Sigmoid colon (tissue), 7 donors: ENCODE data around the gene ZNF142. TPM values are rescaled to one million over a fixed set of nuclear protein-coding genes. Genes with fewer than 3 reads are reported as not detected.

ENCODE experiments used
- DNase-seq: peaks from one replicate; pipeline ENCODE4 v3.0.0-alpha.2; 2019
- H3K27ac ChIP-seq, 4 donors: fragments of 200-600 bp; sonication (generic); one replicate each; pipeline ENCODE4 v1.5.1; 2016 to 2019; ENCODE audit warnings: mild to moderate bottlenecking in 1 of 4
- H3K27me3 ChIP-seq, 3 donors: fragments of 200-600 bp; sonication (generic); one replicate each; pipeline ENCODE4 v1.5.1; 2019; ENCODE audit warnings: mild to moderate bottlenecking in 1 of 3
- H3K36me3 ChIP-seq, 4 donors: fragments of 200-600 bp; sonication (generic); one replicate each; pipeline ENCODE4 v1.5.1; 2016 to 2019
- H3K4me1 ChIP-seq, 4 donors: fragments of 200-600 bp; sonication (generic); one replicate each; pipeline ENCODE4 v1.5.1; 2017 to 2019
- H3K4me3 ChIP-seq, 4 donors: fragments of 200-600 bp; sonication (generic); one replicate each; pipeline ENCODE4 v1.5.1; 2017 to 2019; ENCODE audit warnings: mild to moderate bottlenecking in 2 of 4, moderate library complexity in 1 of 4
- H3K9me3 ChIP-seq, 4 donors: fragments of 200-600 bp in 3 of 4; sonication (generic) in 3 of 4; one replicate each; pipeline versions ENCODE4 v1.5.1 to v1.6.1; 2013 to 2019
- EP300 ChIP-seq, 4 donors: sonication (generic); formaldehyde crosslinking; IDR thresholded peaks; one replicate each; pipeline ENCODE4 v1.6.1; 2017; ENCODE audit warnings: antibody characterized with exemption in 4 of 4
- POLR2A ChIP-seq, 2 donors: fragments of 450-650 bp; IDR thresholded peaks; one replicate each; pipeline ENCODE4 v1.6.1; 2016; ENCODE audit warnings: antibody characterized with exemption in 2 of 2, mild to moderate bottlenecking in 2 of 2, moderate library complexity in 2 of 2
- POLR2AphosphoS5 ChIP-seq, 4 donors: sonication (generic); formaldehyde crosslinking; IDR thresholded peaks; one replicate each; pipeline ENCODE4 v1.6.1; 2017; ENCODE audit warnings: antibody characterized with exemption in 4 of 4
- WGBS, 2 donors: extraction: QIAGEN DNeasy Blood & Tissue Kit; methylation state at CpG; one replicate each; pipeline ENCODE4 v1.1.7; 2013; 5-methylcytosine and 5-hydroxymethylcytosine counted together
- intact Hi-C: fragments of 100-400 bp; cut with DNase I; formaldehyde crosslinking; loops from one replicate; pipeline ENCODE4 v1.15.1; 2023
- polyA plus RNA-seq, 3 donors: library from polyadenylated mRNA; stranded (reverse); fragments of 200-250 nt; gene quantifications; one replicate each; pipeline ENCODE4 v1.2.3, GENCODE V29; 2013
- small RNA-seq, 3 donors: library from RNA; depleted of rRNA; stranded (forward); fragments of <200 nt; gene quantifications; one replicate each; pipeline ENCODE3, GENCODE V24; 2016
- total RNA-seq, 4 donors: library from RNA; depleted of rRNA; stranded (reverse); fragments of >200 nt; gene quantifications; one replicate each; pipeline ENCODE4 v1.1.0, GENCODE V29; 2016
- TF ChIP-seq, protein P1 (sequence below), 4 experiments: fragments of 450-650 bp in 3 of 4; fragments of 200-600 bp in 1 of 4; IDR thresholded peaks; one replicate each; pipeline ENCODE4 v1.5.1; 2016 to 2019; ENCODE audit warnings: antibody characterized with exemption in 4 of 4, mild to moderate bottlenecking in 3 of 4, moderate library complexity in 2 of 4
- donor health status: healthy with polysubstance abuse.
- donor health status: Bipolar disorder and iron deficiency.
- donor health status: healthy.

Gene ZNF142
- total and polyA plus RNA-seq, 7 donors, result 1.6 to 24.4 (median 14.6) TPM

- intact Hi-C loops, result loop anchor here (5.0 kb wide), 1 partner anchor 49 kb away; the partner anchor contains the start of genes CNOT9 and USP37
- no peak overlapping the region for H3K4me3 ChIP-seq
- H3K9me3 ChIP-seq, result no peaks in the 10 kb centered on the region
- 31 to 65% methylated on average over 6 of the region's 6 CpGs for WGBS, 2 donors
- peak; percentile 91 for DNase-seq
- H3K27ac ChIP-seq, result peak overlapping the region; percentile 76 to 83 (median 80)
- peaks cover 0 to under 1% (median 0%) of the 10 kb centered on the region in 4 donors for H3K36me3 ChIP-seq
- no peaks in the 10 kb centered on the region for H3K27me3 ChIP-seq
- H3K4me1 ChIP-seq, result peaks cover 0 to 18% (median 16%) of the 10 kb centered on the region in 4 donors
- TF ChIP-seq EP300 (IDR thresholded peaks at IDR 0.05) (peak; percentile 31 to 76 (median 54)), POLR2A (IDR thresholded peaks at IDR 0.05) (no peak), POLR2AphosphoS5 (IDR thresholded peaks at IDR 0.05) (peak; percentile 40 to 61 (median 54))
- TF ChIP-seq, protein P1, sequence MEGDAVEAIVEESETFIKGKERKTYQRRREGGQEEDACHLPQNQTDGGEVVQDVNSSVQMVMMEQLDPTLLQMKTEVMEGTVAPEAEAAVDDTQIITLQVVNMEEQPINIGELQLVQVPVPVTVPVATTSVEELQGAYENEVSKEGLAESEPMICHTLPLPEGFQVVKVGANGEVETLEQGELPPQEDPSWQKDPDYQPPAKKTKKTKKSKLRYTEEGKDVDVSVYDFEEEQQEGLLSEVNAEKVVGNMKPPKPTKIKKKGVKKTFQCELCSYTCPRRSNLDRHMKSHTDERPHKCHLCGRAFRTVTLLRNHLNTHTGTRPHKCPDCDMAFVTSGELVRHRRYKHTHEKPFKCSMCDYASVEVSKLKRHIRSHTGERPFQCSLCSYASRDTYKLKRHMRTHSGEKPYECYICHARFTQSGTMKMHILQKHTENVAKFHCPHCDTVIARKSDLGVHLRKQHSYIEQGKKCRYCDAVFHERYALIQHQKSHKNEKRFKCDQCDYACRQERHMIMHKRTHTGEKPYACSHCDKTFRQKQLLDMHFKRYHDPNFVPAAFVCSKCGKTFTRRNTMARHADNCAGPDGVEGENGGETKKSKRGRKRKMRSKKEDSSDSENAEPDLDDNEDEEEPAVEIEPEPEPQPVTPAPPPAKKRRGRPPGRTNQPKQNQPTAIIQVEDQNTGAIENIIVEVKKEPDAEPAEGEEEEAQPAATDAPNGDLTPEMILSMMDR (IDR thresholded peaks at IDR 0.05), result no peak
Observed at GRCh38 chr2:218615868-218616315, 43.5 kb downstream of the ZNF142 start.

- H3K9me3 ChIP-seq, result no peaks in the 10 kb centered on the region
- no peaks in the 10 kb centered on the region for H3K27me3 ChIP-seq
- DNase-seq, result peak; percentile 89
- H3K36me3 ChIP-seq, result no peaks in the 10 kb centered on the region
- WGBS, 2 donors, result 17 to 32% methylated on average over 8 of the region's 8 CpGs
- peaks cover 0 to 44% (median 16%) of the 10 kb centered on the region in 4 donors for H3K4me1 ChIP-seq
- intact Hi-C loops, result loop anchor here (5.0 kb wide), 1 partner anchor 35 kb away; no protein-coding TSS in a partner anchor
- TF ChIP-seq, protein P1 (IDR thresholded peaks at IDR 0.05), result peak in 2 of 4 experiments; percentile 12 to 19
- TF ChIP-seq POLR2A (IDR thresholded peaks at IDR 0.05) (peak; percentile 41 to 43), EP300 (IDR thresholded peaks at IDR 0.05) (no peak), POLR2AphosphoS5 (IDR thresholded peaks at IDR 0.05) (peak; percentile 62 to 89 (median 84))
- peak within 1 kb of the TSS; percentile 58 to 84 (median 79) for H3K27ac ChIP-seq
- H3K4me3 ChIP-seq, result peak within 1 kb of the TSS; percentile 35 to 47 (median 44)
Observed at GRCh38 chr2:218607436-218608115, 51.8 kb downstream of the ZNF142 start, which contains the start of gene PLCD4. Gene PLCD4, plus strand, starts transcription at chr2:218607899. Its CDS starts 7,841 bp downstream, at chr2:218615740.

GRCh38 chr2:218605432-218605831 is 54.0 kb downstream of the ZNF142 start:
- TF ChIP-seq POLR2A (IDR thresholded peaks at IDR 0.05) (no peak), EP300 (IDR thresholded peaks at IDR 0.05) (no peak), POLR2AphosphoS5 (IDR thresholded peaks at IDR 0.05) (no peak)
- TF ChIP-seq, protein P1 (IDR thresholded peaks at IDR 0.05), result no peak
- H3K9me3 ChIP-seq, result no peaks in the 10 kb centered on the region
- peak overlapping the region in 3 of 4 donors; percentile 49 to 67 (median 55) for H3K27ac ChIP-seq
- peaks cover 0 to 41% (median 16%) of the 10 kb centered on the region in 4 donors for H3K4me1 ChIP-seq
- intact Hi-C loops, result loop anchor here (5.0 kb wide), 1 partner anchor 33 kb away; no protein-coding TSS in a partner anchor
- no peak for DNase-seq
- WGBS, 2 donors, result 74 to 77% methylated on average over 2 of the region's 2 CpGs
- no peaks in the 10 kb centered on the region for H3K36me3 ChIP-seq
- no peak overlapping the region for H3K4me3 ChIP-seq
- no peaks in the 10 kb centered on the region for H3K27me3 ChIP-seq

Small RNA genes within 50 kb of the gene (small RNA-seq; reads per million reads assigned to genes)
- 0 reads per million in 3 donors for gene RNU6-136P

Other genes starting within 250 kb of the ZNF142 start
- gene VIL1, start 240.5 kb downstream of the ZNF142 start, total RNA-seq, result 1 to 10 TPM in 1 of 4 donors, under 1 TPM in 1, not detected in 2; 0.71 to 2.8 TPM
- 100 to 1,000 TPM; 111 to 172 (median 170) TPM for gene VIL1, start 240.5 kb downstream of the ZNF142 start, polyA plus RNA-seq
- gene USP37, start 91.3 kb downstream of the ZNF142 start, total RNA-seq, result 10 to 100 TPM in 2 of 4 donors, 1 to 10 TPM in 2; 6.6 to 11.4 (median 10.5) TPM
- 1 to 10 TPM; 1.8 to 6.0 (median 3.6) TPM for gene USP37, start 91.3 kb downstream of the ZNF142 start, polyA plus RNA-seq
- 10 to 100 TPM; 25.0 to 36.2 (median 28.5) TPM for gene CNOT9, start 90.8 kb downstream of the ZNF142 start, total RNA-seq
- gene CNOT9, start 90.8 kb downstream of the ZNF142 start, polyA plus RNA-seq, result 10 to 100 TPM in 1 of 3 donors, 1 to 10 TPM in 2; 9.6 to 23.8 (median 9.7) TPM
- gene PLCD4, start 51.7 kb downstream of the ZNF142 start, total RNA-seq, result 10 to 100 TPM; 10.9 to 42.4 (median 30.4) TPM
- under 1 TPM in 1 of 3 donors, not detected in 2; 0.64 TPM for gene PLCD4, start 51.7 kb downstream of the ZNF142 start, polyA plus RNA-seq
- gene BCS1L, start 60 bp upstream of the ZNF142 start, total RNA-seq, result 10 to 100 TPM; 20.7 to 42.5 (median 25.2) TPM
- gene BCS1L, start 60 bp upstream of the ZNF142 start, polyA plus RNA-seq, result 10 to 100 TPM; 13.4 to 27.8 (median 20.4) TPM
- gene RNF25, start 12.4 kb upstream of the ZNF142 start, total RNA-seq, result 10 to 100 TPM in 3 of 4 donors, 1 to 10 TPM in 1; 6.4 to 24.7 (median 21.9) TPM
- 10 to 100 TPM; 11.6 to 19.2 (median 14.3) TPM for gene RNF25, start 12.4 kb upstream of the ZNF142 start, polyA plus RNA-seq
- gene STK36, start 12.5 kb upstream of the ZNF142 start, total RNA-seq, result 10 to 100 TPM; 13.6 to 79.5 (median 27.0) TPM
- 10 to 100 TPM in 1 of 3 donors, 1 to 10 TPM in 2; 3.9 to 15.8 (median 4.2) TPM for gene STK36, start 12.5 kb upstream of the ZNF142 start, polyA plus RNA-seq
- 10 to 100 TPM; 11.4 to 16.0 (median 12.5) TPM for gene TTLL4, start 51.2 kb upstream of the ZNF142 start, total RNA-seq
- 10 to 100 TPM in 1 of 3 donors, 1 to 10 TPM in 2; 6.0 to 15.1 (median 6.0) TPM for gene TTLL4, start 51.2 kb upstream of the ZNF142 start, polyA plus RNA-seq
- 10 to 100 TPM; 21.9 to 30.1 (median 25.7) TPM for gene CYP27A1, start 122.5 kb upstream of the ZNF142 start, total RNA-seq
- 10 to 100 TPM; 13.5 to 17.4 (median 14.6) TPM for gene CYP27A1, start 122.5 kb upstream of the ZNF142 start, polyA plus RNA-seq
- gene PRKAG3, start 172.2 kb upstream of the ZNF142 start, total RNA-seq, result not detected
- gene PRKAG3, start 172.2 kb upstream of the ZNF142 start, polyA plus RNA-seq, result not detected
- 1 to 10 TPM; 2.6 to 3.9 (median 3.1) TPM for gene WNT6, start 200.2 kb upstream of the ZNF142 start, total RNA-seq
- 1 to 10 TPM in 1 of 3 donors, not detected in 2; 1.5 TPM for gene WNT6, start 200.2 kb upstream of the ZNF142 start, polyA plus RNA-seq
- gene WNT10A, start 221.2 kb upstream of the ZNF142 start, total RNA-seq, result not detected
- gene WNT10A, start 221.2 kb upstream of the ZNF142 start, polyA plus RNA-seq, result under 1 TPM in 1 of 3 donors, not detected in 2; 0.38 TPM